ENCODE measurements around the gene ATG9A.
A peak's percentile ranks its signal among the peaks of the same experiment; 100 is the strongest.
"Not testable (repeated sequence)": the region's sequence is repeated elsewhere in the genome, so short reads cannot be mapped to it uniquely, and the experiment has no call there.

The ATG9A gene

DNA sequence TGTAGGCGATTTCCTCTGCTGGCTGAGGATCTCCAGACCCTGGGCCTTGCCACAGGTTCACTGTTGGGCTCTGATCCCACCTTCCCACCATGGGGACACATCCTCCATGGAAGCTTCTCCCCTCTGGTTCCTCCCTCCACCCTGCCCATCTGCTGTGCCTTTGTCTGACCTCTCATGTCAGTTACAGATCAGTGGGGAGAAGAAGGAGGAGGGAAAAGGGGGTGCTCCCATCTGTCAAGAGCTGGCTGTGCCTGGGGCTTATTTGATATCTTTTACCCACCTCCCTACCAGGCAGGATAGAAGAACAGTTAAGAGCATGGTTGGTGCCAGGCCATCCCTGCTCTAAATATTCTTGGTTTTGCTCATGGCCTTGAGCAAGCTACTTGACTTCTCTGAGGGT lies 37.5 kb upstream of the ATG9A start:
- intact Hi-C loops (cut with DNase I; ENCODE audit: low total_unique reads), result no loop called here
- Histone ChIP-seq H3K36me3 (no peaks in the 10 kb centered on the region), H3K27me3 (no peaks in the 10 kb centered on the region), H3K4me1 (no peaks in the 10 kb centered on the region), H3K4me3 (no peak overlapping the region), H3K27ac (no peak overlapping the region), H3K9me3 (no peaks in the 10 kb centered on the region)
- no peak for DNase-seq
- TF ChIP-seq, protein P1, sequence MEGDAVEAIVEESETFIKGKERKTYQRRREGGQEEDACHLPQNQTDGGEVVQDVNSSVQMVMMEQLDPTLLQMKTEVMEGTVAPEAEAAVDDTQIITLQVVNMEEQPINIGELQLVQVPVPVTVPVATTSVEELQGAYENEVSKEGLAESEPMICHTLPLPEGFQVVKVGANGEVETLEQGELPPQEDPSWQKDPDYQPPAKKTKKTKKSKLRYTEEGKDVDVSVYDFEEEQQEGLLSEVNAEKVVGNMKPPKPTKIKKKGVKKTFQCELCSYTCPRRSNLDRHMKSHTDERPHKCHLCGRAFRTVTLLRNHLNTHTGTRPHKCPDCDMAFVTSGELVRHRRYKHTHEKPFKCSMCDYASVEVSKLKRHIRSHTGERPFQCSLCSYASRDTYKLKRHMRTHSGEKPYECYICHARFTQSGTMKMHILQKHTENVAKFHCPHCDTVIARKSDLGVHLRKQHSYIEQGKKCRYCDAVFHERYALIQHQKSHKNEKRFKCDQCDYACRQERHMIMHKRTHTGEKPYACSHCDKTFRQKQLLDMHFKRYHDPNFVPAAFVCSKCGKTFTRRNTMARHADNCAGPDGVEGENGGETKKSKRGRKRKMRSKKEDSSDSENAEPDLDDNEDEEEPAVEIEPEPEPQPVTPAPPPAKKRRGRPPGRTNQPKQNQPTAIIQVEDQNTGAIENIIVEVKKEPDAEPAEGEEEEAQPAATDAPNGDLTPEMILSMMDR (IDR thresholded peaks at IDR 0.05), result no peak

DNA sequence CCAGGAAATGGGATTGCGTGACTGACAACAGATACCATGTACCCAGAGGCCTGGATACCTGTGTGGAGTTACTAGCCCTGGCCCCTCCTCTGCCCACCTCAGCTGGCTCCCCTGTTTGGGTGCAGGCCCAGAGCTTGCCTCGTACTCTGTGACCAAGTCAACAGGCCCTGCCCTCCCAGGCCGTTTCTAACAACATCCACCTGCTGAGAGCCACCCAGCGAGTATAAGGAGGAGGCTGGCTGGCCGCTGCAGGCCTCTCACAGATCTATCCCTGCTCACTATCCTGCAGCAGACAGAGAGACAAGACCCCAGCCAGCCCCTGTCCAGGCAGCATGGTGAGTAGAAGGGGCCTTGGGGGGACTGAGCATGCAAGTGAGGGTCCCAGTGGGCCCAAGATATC lies 36.8 kb upstream of the ATG9A start:
- Histone ChIP-seq H3K4me1 (no peaks in the 10 kb centered on the region), H3K27ac (no peak overlapping the region), H3K4me3 (no peak overlapping the region), H3K36me3 (no peaks in the 10 kb centered on the region), H3K27me3 (peaks cover 0 to 1% of the 10 kb centered on the region in 2 donors), H3K9me3 (no peaks in the 10 kb centered on the region)
- intact Hi-C loops (cut with DNase I; ENCODE audit: low total_unique reads), result no loop called here
- DNase-seq, result no peak
- TF ChIP-seq, protein P1 (IDR thresholded peaks at IDR 0.05), result no peak

DNA sequence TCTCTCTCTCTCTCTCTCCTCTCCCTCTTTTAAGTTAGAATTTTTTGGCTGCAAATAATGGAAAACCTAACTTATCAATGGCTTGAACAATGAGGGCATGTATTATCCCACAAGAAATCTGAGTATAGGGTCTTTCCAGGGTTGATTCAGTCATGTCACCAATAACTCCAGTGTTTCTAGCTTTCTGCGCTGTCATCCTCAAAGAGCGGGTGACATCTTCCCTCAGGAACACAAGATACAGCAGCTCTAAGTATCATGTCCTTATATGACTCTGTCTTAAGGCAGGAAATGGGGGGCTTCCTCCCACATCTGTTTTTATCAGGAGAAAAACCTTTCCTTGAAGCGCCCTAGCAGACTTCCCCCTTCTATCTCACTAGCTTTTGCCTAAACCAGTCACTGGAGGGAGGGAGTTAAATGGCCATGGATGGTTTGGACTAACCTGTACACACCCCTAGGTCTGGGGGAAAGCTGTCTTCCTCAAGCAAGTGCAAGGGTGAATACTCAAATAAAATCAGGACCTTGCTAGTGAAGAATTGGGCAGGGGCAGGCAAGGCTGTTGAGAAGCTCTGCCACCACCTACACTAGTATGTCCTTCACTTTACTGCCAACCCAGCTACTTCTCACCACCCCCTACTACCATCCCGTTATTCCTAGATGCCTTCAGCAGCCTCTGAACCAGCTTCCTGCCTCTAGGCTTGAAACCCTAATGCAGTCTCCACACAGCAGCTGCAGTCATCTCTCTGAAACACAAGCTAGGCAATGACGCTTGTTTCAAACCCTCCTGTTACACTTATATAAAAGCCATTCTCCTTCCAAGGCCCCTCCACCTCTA lies 31.8 kb upstream of the ATG9A start:
- intact Hi-C loops (cut with DNase I; ENCODE audit: low total_unique reads), result no loop called here
- Histone ChIP-seq H3K9me3 (no peaks in the 10 kb centered on the region), H3K4me3 (no peak overlapping the region), H3K4me1 (no peaks in the 10 kb centered on the region), H3K36me3 (no peaks in the 10 kb centered on the region), H3K27ac (no peak overlapping the region), H3K27me3 (peaks cover 0 to 22% of the 10 kb centered on the region in 2 donors)
- DNase-seq, result no peak
- TF ChIP-seq, protein P1 (IDR thresholded peaks at IDR 0.05), result no peak

DNA sequence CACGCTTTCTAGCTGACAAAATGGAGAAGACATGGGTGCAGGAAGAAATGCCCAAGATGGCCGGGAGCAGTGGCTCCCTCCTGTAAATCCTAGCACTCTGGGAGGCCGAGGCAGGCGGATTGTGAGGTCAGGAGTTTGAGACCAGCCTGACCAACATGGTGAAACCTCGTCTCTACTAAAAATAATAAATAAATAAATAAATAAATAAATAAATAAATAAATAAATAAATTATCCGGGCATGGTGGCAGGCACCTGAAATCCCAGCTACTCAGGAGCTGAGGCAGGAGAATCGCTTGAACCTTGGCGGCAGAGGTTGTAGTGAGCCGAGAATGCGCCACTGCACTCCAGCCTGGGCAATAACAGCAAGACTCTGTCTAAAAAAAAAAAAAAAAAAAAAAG lies 29.5 kb upstream of the ATG9A start:
- H3K9me3 ChIP-seq; H3K4me3 ChIP-seq; H3K36me3 ChIP-seq; DNase-seq; H3K4me1 ChIP-seq; H3K27ac ChIP-seq; intact Hi-C loops (cut with DNase I; ENCODE audit: low total_unique reads): not testable (repeated sequence)
- H3K27me3 ChIP-seq, result peaks cover 0 to 26% of the 10 kb centered on the region in 2 donors

DNA sequence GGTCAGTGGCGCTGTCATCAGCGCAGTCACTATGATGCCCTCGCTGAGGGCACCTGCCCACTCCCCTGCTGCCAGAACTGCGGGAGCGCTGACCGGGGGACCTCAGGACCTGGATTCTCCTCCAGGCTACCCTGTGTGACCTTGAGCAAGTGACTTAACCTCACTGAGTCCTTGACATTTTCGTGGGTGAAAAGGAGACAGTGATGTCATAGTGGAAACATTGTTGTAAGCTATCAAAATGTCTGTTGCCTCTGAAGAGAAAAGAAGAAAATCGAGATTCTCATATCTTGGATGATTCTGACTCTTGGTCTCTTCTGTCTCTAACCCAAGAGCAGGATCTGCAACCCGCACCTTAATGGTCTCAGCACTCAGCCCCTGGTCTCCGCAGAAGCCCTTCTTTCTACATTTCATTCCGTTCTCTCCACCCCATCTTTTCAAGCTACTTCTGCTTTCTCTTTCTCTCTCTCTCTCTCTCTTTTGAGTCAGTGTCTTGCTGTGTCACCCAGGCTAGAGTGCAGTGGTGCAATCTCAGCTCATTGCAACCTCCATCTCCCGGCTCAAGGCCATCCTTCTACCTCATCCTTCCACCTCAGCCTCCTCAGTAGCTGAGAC lies 25.3 kb upstream of the ATG9A start:
- Histone ChIP-seq H3K27me3 (peaks cover 0 to 15% of the 10 kb centered on the region in 2 donors), H3K36me3 (peaks cover 9 to 14% (median 11%) of the 10 kb centered on the region in 3 donors), H3K4me1 (peaks cover 0 to 46% (median 34%) of the 10 kb centered on the region in 4 donors), H3K27ac (peak overlapping the region; percentile 85 to 92), H3K9me3 (no peaks in the 10 kb centered on the region), H3K4me3 (peak overlapping the region; percentile 79 to 86)
- TF ChIP-seq, protein P1 (IDR thresholded peaks at IDR 0.05), result no peak
- DNase-seq, result no peak
- intact Hi-C loops (cut with DNase I; ENCODE audit: low total_unique reads), result no loop called here
